DOHH2 (cell line): ENCODE measurements around the gene FSTL1.

ENCODE experiments used
- CTCF ChIP-seq: fragments of 200-600 bp; sonication (generic); IDR thresholded peaks from one replicate; pipeline ENCODE4 v1.5.1; 2014; ENCODE audit warnings: antibody characterized with exemption, mild to moderate bottlenecking, low read depth, low read length; ENCODE audit not compliant: poor library complexity, severe bottlenecking
- EZH2phosphoT487 ChIP-seq: fragments of 200-600 bp; sonication (generic); IDR thresholded peaks from 2 replicates; pipeline ENCODE4 v1.6.1; 2017; ENCODE audit warnings: borderline replicate concordance, mild to moderate bottlenecking, antibody characterized with exemption, low read length, moderate library complexity, mixed read lengths

GRCh38 chr3:120370463-120370862, 80.3 kb downstream of the FSTL1 start:
- TF ChIP-seq CTCF (no peak), EZH2phosphoT487 (no peak)
